SK-N-MC (cell line): ENCODE measurements around the gene TASP1.

Source experiments
- DNase-seq: peaks from one replicate; pipeline ENCODE4 v3.0.0-alpha.2; 2011; ENCODE audit warnings: low read depth, low spot score
- H3K27ac ChIP-seq: fragments of 200-600 bp; sonication (generic); 2 replicates; pipeline ENCODE4 v1.5.1; 2016; ENCODE audit warnings: mixed run types
- H3K36me3 ChIP-seq: fragments of 200-600 bp; sonication (generic); 2 replicates; pipeline ENCODE4 v1.6.1; 2017; ENCODE audit warnings: antibody characterized with exemption, low read length, mixed read lengths; ENCODE audit not compliant: insufficient read depth
- H3K4me3 ChIP-seq: fragments of 200-600 bp; sonication (generic); 2 replicates; pipeline ENCODE4 v1.5.1; 2016
- H3K9ac ChIP-seq: fragments of 200-600 bp; sonication (generic); 2 replicates; pipeline ENCODE4 v1.8.0; 2017; ENCODE audit warnings: mixed run types, mixed read lengths; ENCODE audit not compliant: insufficient read length
- H3K9me3 ChIP-seq: fragments of 200-600 bp; sonication (generic); 2 replicates; pipeline ENCODE4 v1.6.1; 2017; ENCODE audit warnings: low read depth, mild to moderate bottlenecking, antibody characterized with exemption, low read length, moderate library complexity, mixed read lengths
- EZH2 ChIP-seq: fragments of 200-600 bp; sonication (generic); IDR thresholded peaks from one replicate; pipeline ENCODE4 v1.6.1; 2017; ENCODE audit warnings: antibody characterized with exemption
- FOXP2 ChIP-seq: optimal IDR thresholded peaks from 2 replicates; pipeline ENCODE3; 2011; ENCODE audit warnings: mild to moderate bottlenecking, moderate library complexity; ENCODE audit not compliant: insufficient read depth; ENCODE audit errors: extremely low read length, control extremely low read depth
- POLR2AphosphoS5 ChIP-seq: IDR thresholded peaks from 2 replicates; pipeline ENCODE4 v1.6.1; 2012; ENCODE audit warnings: mild to moderate bottlenecking, low read depth, low read length, borderline replicate concordance

The TASP1 gene, protein sequence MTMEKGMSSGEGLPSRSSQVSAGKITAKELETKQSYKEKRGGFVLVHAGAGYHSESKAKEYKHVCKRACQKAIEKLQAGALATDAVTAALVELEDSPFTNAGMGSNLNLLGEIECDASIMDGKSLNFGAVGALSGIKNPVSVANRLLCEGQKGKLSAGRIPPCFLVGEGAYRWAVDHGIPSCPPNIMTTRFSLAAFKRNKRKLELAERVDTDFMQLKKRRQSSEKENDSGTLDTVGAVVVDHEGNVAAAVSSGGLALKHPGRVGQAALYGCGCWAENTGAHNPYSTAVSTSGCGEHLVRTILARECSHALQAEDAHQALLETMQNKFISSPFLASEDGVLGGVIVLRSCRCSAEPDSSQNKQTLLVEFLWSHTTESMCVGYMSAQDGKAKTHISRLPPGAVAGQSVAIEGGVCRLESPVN

DNA sequence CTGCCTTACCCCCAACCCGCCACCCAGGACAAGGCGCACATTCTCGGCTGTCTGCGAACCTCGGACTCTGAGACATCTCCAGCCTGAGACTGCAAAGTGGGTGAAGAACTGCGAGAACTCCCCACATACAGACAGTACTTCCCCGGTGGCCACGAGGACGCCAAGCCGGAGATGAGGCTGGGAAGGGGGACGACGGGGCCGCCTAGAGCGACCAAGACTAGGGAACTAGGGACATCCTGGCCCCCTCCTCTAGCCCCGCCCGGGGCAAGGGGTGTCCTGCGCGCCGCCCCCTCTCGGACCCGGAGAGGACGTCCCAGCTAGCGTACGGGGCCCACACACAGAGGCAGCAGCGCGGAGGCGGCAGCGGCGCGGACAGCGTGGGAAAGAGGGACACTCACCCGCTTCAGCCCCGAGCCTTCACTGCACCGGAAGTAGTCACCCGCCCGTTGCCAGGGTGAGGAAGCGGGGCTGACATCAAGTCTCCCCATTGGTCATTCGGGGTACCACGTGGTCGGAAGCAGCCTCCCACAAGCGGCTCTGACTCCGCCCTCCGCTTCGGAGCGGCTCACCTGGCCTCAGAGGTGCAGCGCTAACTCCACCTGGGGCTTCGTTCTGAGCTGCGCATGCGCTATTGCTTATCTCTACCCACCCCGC lies at the start of gene TASP1:
Gene TASP1 (minus strand): TSS at position 437 of the 654 bp plus-strand sequence. CDS start 8,854 bp downstream, outside the sequence.
- peak within 1 kb of the TSS; percentile 100 for H3K4me3 ChIP-seq
- TF ChIP-seq FOXP2, result no peak
- no peak for TF ChIP-seq EZH2
- peak; percentile 90 for TF ChIP-seq POLR2AphosphoS5
- no peaks in the 10 kb centered on the region for H3K9me3 ChIP-seq
- H3K27ac ChIP-seq, result no peak within 1 kb of the TSS
- H3K36me3 ChIP-seq, result no peaks in the 10 kb centered on the region
- H3K9ac ChIP-seq, result peak within 1 kb of the TSS; percentile 82
- peak; percentile 50 for DNase-seq

- no peak for TF ChIP-seq FOXP2
- no peak for TF ChIP-seq POLR2AphosphoS5
- no peak for TF ChIP-seq EZH2
- no peak for DNase-seq
- Histone ChIP-seq H3K27ac (no peak overlapping the region), H3K9ac (no peak overlapping the region), H3K4me3 (no peak overlapping the region), H3K36me3 (no peaks in the 10 kb centered on the region), H3K9me3 (no peaks in the 10 kb centered on the region)
Observed at GRCh38 chr20:13687815-13688214, 49.1 kb upstream of the TASP1 start.

- no peak overlapping the region for H3K9ac ChIP-seq
- no peak overlapping the region for H3K4me3 ChIP-seq
- TF ChIP-seq FOXP2 (no peak), POLR2AphosphoS5 (no peak), EZH2 (no peak)
Observed at GRCh38 chr20:13685623-13686022, 46.9 kb upstream of the TASP1 start.

DNA sequence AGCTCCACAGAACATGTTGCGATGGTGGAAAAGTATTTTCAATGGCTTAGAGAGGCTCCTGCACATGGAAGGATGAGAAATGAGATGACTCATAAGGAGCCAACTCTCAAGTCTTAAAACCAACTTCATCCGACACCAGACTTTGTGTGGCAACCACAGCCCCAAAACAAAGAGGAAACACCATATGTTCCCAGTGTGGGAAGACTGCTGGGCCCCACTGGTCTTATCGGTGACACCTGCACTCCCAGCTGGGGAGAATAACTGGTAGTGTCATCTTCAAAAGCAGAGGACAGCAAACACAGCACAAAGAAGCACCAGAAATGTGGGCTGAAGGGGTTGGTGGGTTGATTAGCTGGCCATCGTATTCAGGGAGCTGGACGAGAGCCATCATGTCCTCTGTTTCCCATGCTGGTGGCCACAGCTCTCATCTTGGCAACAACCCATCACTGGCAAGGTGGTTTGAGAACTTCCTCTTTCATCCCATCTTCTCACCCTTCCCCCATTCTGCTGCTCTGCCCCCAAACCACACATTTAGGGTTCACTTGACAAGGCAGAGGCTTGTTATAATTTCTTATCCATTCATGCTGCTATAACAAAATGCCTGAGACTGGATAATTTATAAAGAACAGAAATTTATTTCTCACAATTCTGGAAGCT lies 46.0 kb upstream of the TASP1 start:
- Histone ChIP-seq H3K27ac (no peak overlapping the region), H3K9me3 (no peaks in the 10 kb centered on the region), H3K36me3 (no peaks in the 10 kb centered on the region), H3K4me3 (no peak overlapping the region), H3K9ac (no peak overlapping the region)
- no peak for DNase-seq
- no peak for TF ChIP-seq FOXP2
- no peak for TF ChIP-seq POLR2AphosphoS5
- TF ChIP-seq EZH2, result no peak

More at GRCh38 chr20:13685623-13686022, 46.9 kb upstream of the TASP1 start:
- H3K36me3 ChIP-seq, result no peaks in the 10 kb centered on the region
- no peak for DNase-seq
- H3K9me3 ChIP-seq, result no peaks in the 10 kb centered on the region
- H3K27ac ChIP-seq, result no peak overlapping the region

- H3K27ac ChIP-seq, result no peak overlapping the region
- no peak overlapping the region for H3K9ac ChIP-seq
- H3K36me3 ChIP-seq, result no peaks in the 10 kb centered on the region
- no peak overlapping the region for H3K4me3 ChIP-seq
- no peaks in the 10 kb centered on the region for H3K9me3 ChIP-seq
- no peak for TF ChIP-seq EZH2
- no peak for TF ChIP-seq POLR2AphosphoS5
- no peak for TF ChIP-seq FOXP2
- DNase-seq, result no peak
Observed at GRCh38 chr20:13683833-13684232, 45.1 kb upstream of the TASP1 start.

GRCh38 chr20:13681248-13682125 lies 42.8 kb upstream of the TASP1 start:
- no peak for TF ChIP-seq FOXP2
- TF ChIP-seq POLR2AphosphoS5, result no peak
- TF ChIP-seq EZH2, result no peak
- no peaks in the 10 kb centered on the region for H3K9me3 ChIP-seq
- H3K36me3 ChIP-seq, result no peaks in the 10 kb centered on the region
- DNase-seq, result no peak
- H3K27ac ChIP-seq, result no peak overlapping the region
- H3K4me3 ChIP-seq, result no peak overlapping the region
- no peak overlapping the region for H3K9ac ChIP-seq

DNA sequence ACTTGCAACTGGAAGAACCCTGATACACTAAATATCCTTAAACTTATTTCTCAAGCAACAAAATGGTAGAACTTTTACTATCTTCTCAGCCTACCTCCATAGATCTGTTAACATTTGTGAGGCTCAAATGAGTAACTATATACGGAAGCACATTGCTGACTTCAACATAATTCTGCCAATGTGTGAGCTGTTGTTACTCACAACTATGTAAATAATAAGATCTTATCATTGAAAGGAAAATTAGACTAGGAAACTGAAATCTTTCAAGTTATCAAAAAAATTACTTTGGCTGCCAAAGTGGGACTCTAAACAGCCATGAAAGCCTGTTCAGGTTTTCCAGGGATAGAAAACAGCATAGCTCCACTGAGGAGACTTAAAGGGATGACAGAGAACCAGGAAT lies 40.2 kb upstream of the TASP1 start:
- no peaks in the 10 kb centered on the region for H3K9me3 ChIP-seq
- H3K9ac ChIP-seq, result no peak overlapping the region
- no peaks in the 10 kb centered on the region for H3K36me3 ChIP-seq
- H3K4me3 ChIP-seq, result no peak overlapping the region
- TF ChIP-seq EZH2, result no peak
- TF ChIP-seq POLR2AphosphoS5, result no peak
- no peak overlapping the region for H3K27ac ChIP-seq
- no peak for DNase-seq
